Measurements from ENCODE around the gene DCAF6.

Gene DCAF6

GRCh38 chr1:168112673-168113305 is 176.3 kb downstream of the DCAF6 start:
- H3K4me3 ChIP-seq (ENCODE audit: insufficient read length, low read depth), result no peak overlapping the region
- H3K9me3 ChIP-seq (ENCODE audit: insufficient read depth, low read length), result no peaks in the 10 kb centered on the region
- H3K9ac ChIP-seq (ENCODE audit: insufficient read length, low read depth), result peak overlapping the region; percentile 27
- TF ChIP-seq ZNF274 (IDR thresholded peaks at IDR 0.05; ENCODE audit: low read depth, low read length) (no peak), YY1 (IDR thresholded peaks at IDR 0.05; ENCODE audit: insufficient read depth, insufficient read length) (no peak), SUZ12 (IDR thresholded peaks at IDR 0.05; ENCODE audit: extremely low read depth, insufficient read depth, insufficient read length) (no peak)
- peaks cover 4% of the 10 kb centered on the region for H3K36me3 ChIP-seq (ENCODE audit: insufficient read depth, insufficient read length, low read length)
- H3K4me1 ChIP-seq (ENCODE audit: insufficient read depth, insufficient read length), result no peaks in the 10 kb centered on the region
- H3K27me3 ChIP-seq (ENCODE audit: insufficient read depth, insufficient read length), result no peaks in the 10 kb centered on the region
- peak; percentile 74 for DNase-seq (ENCODE audit: low read depth, low spot score)

- H3K36me3 ChIP-seq (ENCODE audit: insufficient read depth, insufficient read length, low read length), result peaks cover 7% of the 10 kb centered on the region
- no peak for DNase-seq (ENCODE audit: low read depth, low spot score)
- H3K27me3 ChIP-seq (ENCODE audit: insufficient read depth, insufficient read length), result no peaks in the 10 kb centered on the region
- H3K4me1 ChIP-seq (ENCODE audit: insufficient read depth, insufficient read length), result no peaks in the 10 kb centered on the region
- no peak overlapping the region for H3K9ac ChIP-seq (ENCODE audit: insufficient read length, low read depth)
- no peak for TF ChIP-seq SUZ12 (IDR thresholded peaks at IDR 0.05; ENCODE audit: extremely low read depth, insufficient read depth, insufficient read length)
- no peak for TF ChIP-seq YY1 (IDR thresholded peaks at IDR 0.05; ENCODE audit: insufficient read depth, insufficient read length)
- TF ChIP-seq ZNF274 (IDR thresholded peaks at IDR 0.05; ENCODE audit: low read depth, low read length), result no peak
- H3K9me3 ChIP-seq (ENCODE audit: insufficient read depth, low read length), result peaks cover 8% of the 10 kb centered on the region
- H3K4me3 ChIP-seq (ENCODE audit: insufficient read length, low read depth), result no peak overlapping the region
These were observed 178.4 kb downstream of the DCAF6 start for GRCh38 chr1:168114845-168115244.

GRCh38 chr1:168116327-168116799 is 179.9 kb downstream of the DCAF6 start:
- peaks cover 20% of the 10 kb centered on the region for H3K9me3 ChIP-seq (ENCODE audit: insufficient read depth, low read length)
- no peak for TF ChIP-seq YY1 (IDR thresholded peaks at IDR 0.05; ENCODE audit: insufficient read depth, insufficient read length)
- TF ChIP-seq SUZ12 (IDR thresholded peaks at IDR 0.05; ENCODE audit: extremely low read depth, insufficient read depth, insufficient read length), result no peak
- TF ChIP-seq ZNF274 (IDR thresholded peaks at IDR 0.05; ENCODE audit: low read depth, low read length), result no peak
- no peaks in the 10 kb centered on the region for H3K27me3 ChIP-seq (ENCODE audit: insufficient read depth, insufficient read length)

GRCh38 chr1:168119750-168120149 is 183.3 kb downstream of the DCAF6 start:
- H3K36me3 ChIP-seq (ENCODE audit: insufficient read depth, insufficient read length, low read length), result peaks cover 14% of the 10 kb centered on the region

More at GRCh38 chr1:168116327-168116799, 179.9 kb downstream of the DCAF6 start:
- Histone ChIP-seq H3K36me3 (ENCODE audit: insufficient read depth, insufficient read length, low read length) (peaks cover 7% of the 10 kb centered on the region), H3K4me3 (ENCODE audit: insufficient read length, low read depth) (no peak overlapping the region), H3K4me1 (ENCODE audit: insufficient read depth, insufficient read length) (no peaks in the 10 kb centered on the region), H3K9ac (ENCODE audit: insufficient read length, low read depth) (no peak overlapping the region)
- no peak for DNase-seq (ENCODE audit: low read depth, low spot score)

GRCh38 chr1:168121401-168122011 is 185.0 kb downstream of the DCAF6 start:
- no peaks in the 10 kb centered on the region for H3K4me1 ChIP-seq (ENCODE audit: insufficient read depth, insufficient read length)
- TF ChIP-seq YY1 (IDR thresholded peaks at IDR 0.05; ENCODE audit: insufficient read depth, insufficient read length) (no peak), SUZ12 (IDR thresholded peaks at IDR 0.05; ENCODE audit: extremely low read depth, insufficient read depth, insufficient read length) (no peak)
- H3K4me3 ChIP-seq (ENCODE audit: insufficient read length, low read depth), result no peak overlapping the region
- H3K9ac ChIP-seq (ENCODE audit: insufficient read length, low read depth), result no peak overlapping the region
- H3K36me3 ChIP-seq (ENCODE audit: insufficient read depth, insufficient read length, low read length), result peaks cover 14% of the 10 kb centered on the region
- H3K9me3 ChIP-seq (ENCODE audit: insufficient read depth, low read length), result peaks cover 20% of the 10 kb centered on the region
- DNase-seq (ENCODE audit: low read depth, low spot score), result no peak
- no peaks in the 10 kb centered on the region for H3K27me3 ChIP-seq (ENCODE audit: insufficient read depth, insufficient read length)

More at GRCh38 chr1:168119750-168120149, 183.3 kb downstream of the DCAF6 start:
- Histone ChIP-seq H3K9me3 (ENCODE audit: insufficient read depth, low read length) (peaks cover 20% of the 10 kb centered on the region), H3K4me1 (ENCODE audit: insufficient read depth, insufficient read length) (no peaks in the 10 kb centered on the region), H3K9ac (ENCODE audit: insufficient read length, low read depth) (no peak overlapping the region), H3K27me3 (ENCODE audit: insufficient read depth, insufficient read length) (no peaks in the 10 kb centered on the region), H3K4me3 (ENCODE audit: insufficient read length, low read depth) (no peak overlapping the region)
- DNase-seq (ENCODE audit: low read depth, low spot score), result no peak
- TF ChIP-seq ZNF274 (IDR thresholded peaks at IDR 0.05; ENCODE audit: low read depth, low read length), result no peak
- no peak for TF ChIP-seq SUZ12 (IDR thresholded peaks at IDR 0.05; ENCODE audit: extremely low read depth, insufficient read depth, insufficient read length)
- TF ChIP-seq YY1 (IDR thresholded peaks at IDR 0.05; ENCODE audit: insufficient read depth, insufficient read length), result no peak

- Histone ChIP-seq H3K4me3 (ENCODE audit: insufficient read length, low read depth) (no peak overlapping the region), H3K9me3 (ENCODE audit: insufficient read depth, low read length) (peaks cover 11% of the 10 kb centered on the region), H3K36me3 (ENCODE audit: insufficient read depth, insufficient read length, low read length) (peaks cover 8% of the 10 kb centered on the region), H3K4me1 (ENCODE audit: insufficient read depth, insufficient read length) (no peaks in the 10 kb centered on the region), H3K9ac (ENCODE audit: insufficient read length, low read depth) (no peak overlapping the region), H3K27me3 (ENCODE audit: insufficient read depth, insufficient read length) (no peaks in the 10 kb centered on the region)
- no peak for DNase-seq (ENCODE audit: low read depth, low spot score)
- no peak for TF ChIP-seq SUZ12 (IDR thresholded peaks at IDR 0.05; ENCODE audit: extremely low read depth, insufficient read depth, insufficient read length)
- no peak for TF ChIP-seq YY1 (IDR thresholded peaks at IDR 0.05; ENCODE audit: insufficient read depth, insufficient read length)
- no peak for TF ChIP-seq ZNF274 (IDR thresholded peaks at IDR 0.05; ENCODE audit: low read depth, low read length)
These were observed 188.6 kb downstream of the DCAF6 start for GRCh38 chr1:168125051-168125450.
